ENCODE results near the gene ASB10.

- TF ChIP-seq RCOR1 (IDR thresholded peaks at IDR 0.05; ENCODE audit: insufficient replicate concordance, low read length) (no peak), CTCF (conservative IDR thresholded peaks at IDR 0.05; ENCODE audit: low read depth, low read length) (no peak), POLR2A (IDR thresholded peaks at IDR 0.05; ENCODE audit: low read depth, low read length) (no peak), FOS (IDR thresholded peaks at IDR 0.05; ENCODE audit: low read depth, low read length) (no peak)
These were observed 24.2 kb upstream of the ASB10 start for GRCh38 chr7:151211155-151211772.

Measured in IMR-90 (cell line).